ENCODE data around the gene LARGE1.

Gene LARGE1

DNA sequence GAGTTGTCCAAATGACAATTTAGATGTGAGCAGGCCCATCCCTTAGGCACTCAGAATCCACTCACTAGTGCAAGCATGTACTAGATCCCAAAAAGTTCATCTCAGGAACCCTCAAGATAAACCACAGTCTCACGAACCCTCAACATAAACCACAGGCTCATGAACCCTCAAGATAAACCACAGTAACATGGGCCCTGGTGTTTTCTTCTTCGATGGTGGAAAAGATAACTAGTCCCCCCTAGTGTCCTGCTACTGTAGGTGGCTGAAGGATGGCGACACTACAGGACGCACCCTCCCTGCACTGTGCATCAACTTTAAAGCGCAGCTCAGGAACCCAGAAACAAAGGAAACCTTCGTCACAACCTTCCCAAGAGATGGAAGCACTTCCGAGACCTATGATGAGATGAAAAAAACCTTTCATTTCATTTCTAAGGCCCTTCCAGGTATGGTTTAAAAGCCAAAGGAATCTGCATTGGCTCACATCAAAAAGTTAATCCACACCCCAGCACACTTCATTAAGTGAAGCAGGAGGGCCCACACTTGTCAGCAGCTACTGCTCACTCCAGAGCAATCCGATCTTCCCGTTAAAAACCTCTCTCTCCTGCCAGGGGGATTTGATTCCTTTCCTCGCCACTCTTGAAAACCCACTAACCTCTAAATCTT lies 2.4 kb downstream of the LARGE1 start:
- Histone ChIP-seq H3K9me3 (no peaks in the 10 kb centered on the region), H3K4me3 (peak overlapping the region; percentile 89; the same call in 1 of the 2 replicates), H3K36me3 (no peaks in the 10 kb centered on the region), H3K4me1 (peaks cover 40% of the 10 kb centered on the region), H3K27me3 (peaks cover 3% of the 10 kb centered on the region; the same call in 1 of the 2 replicates), H3K4me2 (peak overlapping the region; percentile 99), H3K27ac (no peak overlapping the region), H4K20me1 (peaks cover 58% of the 10 kb centered on the region), H3K9ac (no peak overlapping the region)
- no peak for TF ChIP-seq Cebpa-rat (IDR thresholded peaks at IDR 0.05)

- H3K4me1 ChIP-seq = peaks cover 44% of the 10 kb centered on the region
Measured at GRCh38 chr22:33914699-33915098, 5.6 kb downstream of the LARGE1 start.

GRCh38 chr22:33914131-33914530 lies 6.1 kb downstream of the LARGE1 start:
- H3K27ac ChIP-seq = no peak overlapping the region
- peaks cover 63% of the 10 kb centered on the region for H4K20me1 ChIP-seq
- no peak overlapping the region for H3K4me2 ChIP-seq
- no peaks in the 10 kb centered on the region for H3K27me3 ChIP-seq
- H3K9ac ChIP-seq = no peak overlapping the region
- no peak overlapping the region for H3K4me3 ChIP-seq
- H3K36me3 ChIP-seq = no peaks in the 10 kb centered on the region
- H3K4me1 ChIP-seq = peaks cover 44% of the 10 kb centered on the region
- no peaks in the 10 kb centered on the region for H3K9me3 ChIP-seq
- TF ChIP-seq Cebpa-rat (IDR thresholded peaks at IDR 0.05) = no peak

More at GRCh38 chr22:33914699-33915098, 5.6 kb downstream of the LARGE1 start:
- no peaks in the 10 kb centered on the region; the same call in 1 of the 2 replicates for H3K27me3 ChIP-seq
- no peak overlapping the region for H3K4me3 ChIP-seq
- no peak for TF ChIP-seq Cebpa-rat (IDR thresholded peaks at IDR 0.05)
- peaks cover 66% of the 10 kb centered on the region for H4K20me1 ChIP-seq
- no peaks in the 10 kb centered on the region for H3K36me3 ChIP-seq
- H3K4me2 ChIP-seq = no peak overlapping the region
- no peak overlapping the region for H3K27ac ChIP-seq
- no peak overlapping the region for H3K9ac ChIP-seq
- H3K9me3 ChIP-seq = no peaks in the 10 kb centered on the region

- H3K27me3 ChIP-seq = no peaks in the 10 kb centered on the region
- H3K4me2 ChIP-seq = no peak overlapping the region
- H4K20me1 ChIP-seq = peaks cover 59% of the 10 kb centered on the region
- H3K27ac ChIP-seq = no peak overlapping the region
- no peak overlapping the region for H3K9ac ChIP-seq
- H3K4me1 ChIP-seq = peaks cover 44% of the 10 kb centered on the region
- no peaks in the 10 kb centered on the region for H3K36me3 ChIP-seq
- no peaks in the 10 kb centered on the region for H3K9me3 ChIP-seq
- TF ChIP-seq Cebpa-rat (IDR thresholded peaks at IDR 0.05) = no peak
- no peak overlapping the region for H3K4me3 ChIP-seq
Measured at GRCh38 chr22:33913188-33913587, 7.1 kb downstream of the LARGE1 start.

DNA sequence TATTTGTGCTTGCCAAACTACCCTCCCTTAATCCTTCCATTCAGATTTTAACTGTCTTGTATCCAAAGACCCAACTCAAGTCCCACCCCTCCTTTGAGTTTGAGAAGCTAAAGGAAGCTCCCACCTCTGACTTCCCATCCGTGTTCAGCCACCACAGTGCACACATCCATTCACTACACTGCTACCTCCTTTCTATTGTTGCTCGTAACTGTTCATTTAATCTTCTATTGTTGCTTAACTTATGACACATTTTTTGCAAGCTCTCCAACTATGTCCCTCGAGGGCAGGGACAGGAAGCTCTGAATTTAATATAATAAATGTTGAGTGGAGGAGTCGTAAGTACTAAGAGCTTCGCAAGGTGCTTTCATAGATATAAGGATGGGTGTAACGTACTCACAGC lies 10.4 kb downstream of the LARGE1 start:
- Histone ChIP-seq H3K9me3 (peaks cover 11% of the 10 kb centered on the region; the same call in 1 of the 2 replicates), H3K27me3 (no peaks in the 10 kb centered on the region), H4K20me1 (peaks cover 37% of the 10 kb centered on the region; the same call in 1 of the 2 replicates), H3K36me3 (no peaks in the 10 kb centered on the region), H3K27ac (no peak overlapping the region), H3K4me1 (peaks cover 49% of the 10 kb centered on the region), H3K4me2 (peak overlapping the region; percentile 65), H3K4me3 (no peak overlapping the region), H3K9ac (no peak overlapping the region)
- no peak for TF ChIP-seq Cebpa-rat (IDR thresholded peaks at IDR 0.05)

DNA sequence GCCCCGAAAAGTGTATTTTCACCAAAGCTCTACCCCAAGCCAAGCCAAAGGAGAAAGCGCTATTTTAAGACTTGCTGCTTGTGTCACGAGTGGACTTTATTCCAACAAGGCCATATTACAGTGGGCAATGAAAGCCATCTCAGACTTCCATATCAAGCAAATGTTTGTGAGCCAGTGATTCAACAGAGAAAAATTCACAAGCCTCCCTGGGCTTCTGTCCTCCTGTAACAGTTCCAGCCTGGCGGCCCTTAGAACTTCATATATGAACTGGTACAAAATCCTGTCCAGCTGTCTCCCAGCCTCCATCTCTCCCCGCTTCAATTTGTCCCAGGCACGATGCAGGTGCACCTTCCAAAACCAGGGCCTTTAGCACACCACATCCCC lies 11.2 kb downstream of the LARGE1 start:
- peaks cover 44% of the 10 kb centered on the region for H3K4me1 ChIP-seq
- no peak overlapping the region for H3K9ac ChIP-seq
- no peak for TF ChIP-seq Cebpa-rat (IDR thresholded peaks at IDR 0.05)
- no peak overlapping the region for H3K4me3 ChIP-seq
- peaks cover 31% of the 10 kb centered on the region; the same call in 1 of the 2 replicates for H4K20me1 ChIP-seq
- H3K27me3 ChIP-seq = no peaks in the 10 kb centered on the region
- peaks cover 11% of the 10 kb centered on the region; the same call in 1 of the 2 replicates for H3K9me3 ChIP-seq
- no peak overlapping the region for H3K27ac ChIP-seq
- H3K36me3 ChIP-seq = no peaks in the 10 kb centered on the region
- peak overlapping the region; percentile 65; the same call in 1 of the 2 replicates for H3K4me2 ChIP-seq

GRCh38 chr22:33908171-33909074 lies 11.9 kb downstream of the LARGE1 start:
- Histone ChIP-seq H3K27me3 (no peaks in the 10 kb centered on the region), H3K36me3 (no peaks in the 10 kb centered on the region), H3K9me3 (peaks cover 11% of the 10 kb centered on the region; the same call in 1 of the 2 replicates), H3K4me1 (peaks cover 44% of the 10 kb centered on the region), H3K9ac (0 out of 2 replicates have a peak overlapping the region, but pooled peaks have one; percentile 27), H3K4me2 (peak overlapping the region; percentile 65), H3K4me3 (no peak overlapping the region), H3K27ac (0 out of 2 replicates have a peak overlapping the region, but pooled peaks have one; percentile 4), H4K20me1 (peaks cover 31% of the 10 kb centered on the region; the same call in 1 of the 2 replicates)
- no peak for TF ChIP-seq Cebpa-rat (IDR thresholded peaks at IDR 0.05)

- TF ChIP-seq Cebpa-rat (IDR thresholded peaks at IDR 0.05) = no peak
- peaks cover 31% of the 10 kb centered on the region; the same call in 1 of the 2 replicates for H4K20me1 ChIP-seq
- H3K36me3 ChIP-seq = no peaks in the 10 kb centered on the region
- H3K9ac ChIP-seq = no peak overlapping the region
- H3K27me3 ChIP-seq = no peaks in the 10 kb centered on the region
- H3K9me3 ChIP-seq = peaks cover 11% of the 10 kb centered on the region; the same call in 1 of the 2 replicates
- H3K4me1 ChIP-seq = peaks cover 44% of the 10 kb centered on the region
- no peak overlapping the region for H3K27ac ChIP-seq
- H3K4me3 ChIP-seq = no peak overlapping the region
- H3K4me2 ChIP-seq = peak overlapping the region; percentile 7; the same call in 1 of the 2 replicates
Measured at GRCh38 chr22:33906954-33907353, 13.3 kb downstream of the LARGE1 start.

DNA sequence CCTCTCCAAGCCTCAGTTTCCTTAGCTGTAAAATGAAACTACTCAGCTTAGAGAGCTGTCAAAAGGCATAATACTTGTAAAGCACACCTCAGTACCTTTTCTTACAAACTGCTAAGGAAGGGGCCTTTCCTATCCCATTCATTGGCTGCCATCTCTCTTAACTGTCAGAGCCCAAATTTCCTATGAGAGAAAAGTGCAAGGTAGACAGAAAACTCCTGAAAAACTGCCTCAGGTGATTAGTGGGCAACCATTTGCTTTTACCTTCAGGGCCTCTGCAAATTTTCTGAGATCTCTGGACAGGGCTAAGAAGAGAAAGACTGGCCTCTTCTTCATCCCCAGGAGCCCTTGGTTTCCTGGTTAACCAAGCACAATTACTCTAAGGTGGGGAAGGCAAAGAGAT lies 13.8 kb downstream of the LARGE1 start:
- no peak overlapping the region; the same call in 1 of the 2 replicates for H3K4me2 ChIP-seq
- peaks cover 44% of the 10 kb centered on the region for H3K4me1 ChIP-seq
- no peak overlapping the region for H3K9ac ChIP-seq

More for the DNA sequence above, 13.8 kb downstream of the LARGE1 start:
- no peak overlapping the region for H3K4me3 ChIP-seq
- H3K36me3 ChIP-seq = no peaks in the 10 kb centered on the region
- peaks cover 11% of the 10 kb centered on the region; the same call in 1 of the 2 replicates for H3K9me3 ChIP-seq
- TF ChIP-seq Cebpa-rat (IDR thresholded peaks at IDR 0.05) = no peak
- H3K27ac ChIP-seq = no peak overlapping the region
- no peaks in the 10 kb centered on the region for H3K27me3 ChIP-seq
- H4K20me1 ChIP-seq = peaks cover 31% of the 10 kb centered on the region; the same call in 1 of the 2 replicates
